Measurements from ENCODE around the gene STPG4.

GRCh38 chr2:47069628-47070154, 85.4 kb downstream of the STPG4 start:
- TF ChIP-seq CTCF (IDR thresholded peaks at IDR 0.05) (no peak), EP300 (IDR thresholded peaks at IDR 0.05) (no peak)

All from esophagus muscularis mucosa (tissue), 3 donors.